Stimulated activated naive B cell treated with anti-CD40 and anti-IgM and Interleukin-4, amounts not matched to agents 10 μg/mL and 1 μg/mL and 100 μg/mL, for 72 hours (primary cell): ENCODE results near the gene DNMT3A.
A peak's percentile ranks its signal among the peaks of the same experiment; 100 is the strongest.

Experiments
- ATAC-seq, 2 donors: fragments of 150-1000 bp; cut with Tn5 transposase; replicated peaks; 2 replicates each; pipeline ENCODE4 v1.10.0; 2021; ENCODE audit warnings: moderate library complexity in 1 of 2
- DNase-seq: peaks from one replicate; pipeline ENCODE4 v3.0.0; 2021
- H3K27ac Mint-ChIP-seq: one replicate; pipeline ENCODE4 v1.8.0; 2022; ENCODE audit warnings: mild to moderate bottlenecking, mixed read lengths
- H3K27me3 Mint-ChIP-seq, 2 donors: one replicate each; pipeline ENCODE4 v1.8.0; 2022; ENCODE audit warnings: mixed read lengths in 2 of 2
- H3K36me3 Mint-ChIP-seq, 2 donors: one replicate each; pipeline ENCODE4 v1.8.0; 2022; ENCODE audit warnings: mixed read lengths in 2 of 2, mild to moderate bottlenecking in 1 of 2
- H3K4me1 Mint-ChIP-seq, 2 donors: one replicate each; pipeline ENCODE4 v1.8.0; 2022; ENCODE audit warnings: mixed read lengths in 2 of 2, mild to moderate bottlenecking in 1 of 2
- H3K4me3 Mint-ChIP-seq, 2 donors: one replicate each; pipeline ENCODE4 v1.8.0; 2022; ENCODE audit warnings: mild to moderate bottlenecking in 2 of 2, mixed read lengths in 2 of 2, moderate library complexity in 1 of 2
- H3K9me3 Mint-ChIP-seq, 2 donors: one replicate each; pipeline ENCODE4 v1.8.0; 2022; ENCODE audit warnings: mixed read lengths in 2 of 2, mild to moderate bottlenecking in 1 of 2

DNMT3A gene

DNA sequence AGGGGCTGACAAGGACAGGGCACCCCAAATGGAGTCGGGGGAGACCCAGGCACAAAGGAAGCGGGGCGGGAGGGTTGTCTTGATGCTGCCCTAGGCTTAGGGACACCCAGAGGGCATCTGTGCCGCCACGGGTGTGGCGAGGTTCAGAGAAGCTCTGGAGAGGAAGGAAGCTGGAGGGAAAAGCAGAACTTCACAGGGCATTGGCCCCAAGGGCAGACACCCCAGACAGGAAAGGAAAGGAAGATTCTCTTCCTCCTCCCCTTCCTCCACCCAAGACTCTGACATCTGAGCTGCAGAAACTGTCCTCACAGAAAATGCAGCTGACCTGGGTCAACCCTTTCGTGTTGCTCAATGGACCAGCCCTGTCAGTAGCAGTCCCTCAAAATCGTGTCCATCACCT lies 25.6 kb downstream of the DNMT3A start:
- Mint-ChIP-seq H3K27ac (no peak overlapping the region), H3K4me1 (peaks cover 40 to 50% of the 10 kb centered on the region in 2 donors)

DNA sequence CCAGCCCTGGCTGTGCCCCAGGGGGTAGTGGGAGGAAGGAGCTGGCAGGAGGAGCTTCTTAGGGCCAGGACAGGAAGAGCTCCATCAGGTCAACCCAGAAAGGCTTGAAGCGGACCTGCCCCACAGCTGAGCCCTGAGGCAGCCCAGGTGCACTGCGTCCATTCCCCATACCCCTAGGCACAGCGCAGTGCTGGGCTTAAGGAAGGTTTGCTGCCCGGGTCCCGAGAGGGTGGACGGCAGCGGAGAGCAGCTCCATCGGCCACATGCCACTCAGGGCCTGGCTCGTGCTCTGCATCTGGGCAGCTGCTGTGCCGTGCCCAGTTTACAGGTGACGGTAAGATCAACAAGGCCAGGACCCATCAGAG lies 26.4 kb downstream of the DNMT3A start:
- peaks cover 15 to 36% of the 10 kb centered on the region in 2 donors for H3K36me3 Mint-ChIP-seq
- no peak overlapping the region for H3K27ac Mint-ChIP-seq
- no peaks in the 10 kb centered on the region for H3K9me3 Mint-ChIP-seq
- H3K27me3 Mint-ChIP-seq: peaks cover 0 to 3% of the 10 kb centered on the region in 2 donors
- DNase-seq: no peak
- H3K4me1 Mint-ChIP-seq: peaks cover 40 to 51% of the 10 kb centered on the region in 2 donors
- no peak overlapping the region for H3K4me3 Mint-ChIP-seq
- no peak for ATAC-seq

More for the DNA sequence above, 25.6 kb downstream of the DNMT3A start:
- peaks cover 12 to 29% of the 10 kb centered on the region in 2 donors for H3K36me3 Mint-ChIP-seq
- no peaks in the 10 kb centered on the region for H3K9me3 Mint-ChIP-seq
- ATAC-seq (no peak), DNase-seq (no peak)
- H3K4me3 Mint-ChIP-seq: no peak overlapping the region
- H3K27me3 Mint-ChIP-seq: peaks cover 2 to 3% of the 10 kb centered on the region in 2 donors

GRCh38 chr2:25314514-25315315 lies 27.0 kb downstream of the DNMT3A start:
- H3K36me3 Mint-ChIP-seq: peaks cover 16 to 37% of the 10 kb centered on the region in 2 donors
- peaks cover 0 to 3% of the 10 kb centered on the region in 2 donors for H3K27me3 Mint-ChIP-seq
- H3K4me1 Mint-ChIP-seq: peaks cover 34 to 48% of the 10 kb centered on the region in 2 donors
- H3K9me3 Mint-ChIP-seq: no peaks in the 10 kb centered on the region
- peak overlapping the region; percentile 21 to 39 for H3K4me3 Mint-ChIP-seq
- H3K27ac Mint-ChIP-seq: peak overlapping the region; percentile 90
- peak; percentile 96 for ATAC-seq
- peak; percentile 58 for DNase-seq

DNA sequence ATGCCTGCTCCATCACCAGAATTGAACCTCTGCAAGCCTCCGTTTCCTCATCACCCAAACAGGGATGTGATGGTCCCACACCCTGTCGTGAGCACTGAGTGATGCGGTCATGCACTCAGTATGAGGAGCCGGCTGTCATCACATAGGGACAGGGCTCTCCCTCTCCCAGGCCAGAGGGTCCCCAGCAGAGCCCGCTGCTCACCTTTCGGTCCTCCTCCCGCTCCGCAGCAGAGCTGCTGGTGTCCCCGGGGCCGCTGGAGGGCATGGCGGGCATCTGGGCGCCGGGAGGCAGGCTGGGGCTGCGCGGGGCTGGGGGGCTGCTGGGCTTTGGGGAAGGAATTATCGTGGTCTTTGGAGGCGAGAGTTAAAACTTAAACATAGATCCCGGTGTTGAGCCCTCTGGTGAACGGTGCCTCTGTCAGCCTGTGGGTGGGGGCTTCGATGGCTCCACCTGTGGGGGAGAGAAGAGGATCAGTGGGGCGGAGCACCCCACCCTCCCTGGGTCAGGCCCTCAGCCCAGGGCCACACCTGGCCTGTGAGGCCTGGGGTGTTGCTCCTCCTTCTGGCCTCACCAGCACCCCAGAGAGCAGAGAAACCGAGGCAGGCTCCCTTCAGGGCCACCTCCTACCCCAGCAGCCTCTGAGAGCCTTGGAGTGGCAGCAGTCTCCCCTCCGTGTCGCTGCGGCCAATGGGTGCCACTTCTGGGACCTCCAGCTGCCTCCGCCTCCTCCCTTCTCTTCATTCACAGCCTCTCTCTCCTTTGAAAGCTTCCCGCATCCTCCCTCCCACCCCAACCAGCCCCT lies 27.8 kb downstream of the DNMT3A start:
- H3K27me3 Mint-ChIP-seq: no peaks in the 10 kb centered on the region
- ATAC-seq (peak; percentile 10 to 15), DNase-seq (no peak)
- peaks cover 37 to 49% of the 10 kb centered on the region in 2 donors for H3K4me1 Mint-ChIP-seq
- no peak overlapping the region for H3K4me3 Mint-ChIP-seq
- no peaks in the 10 kb centered on the region for H3K9me3 Mint-ChIP-seq
- H3K36me3 Mint-ChIP-seq: peaks cover 18 to 43% of the 10 kb centered on the region in 2 donors
- peak overlapping the region; percentile 90 for H3K27ac Mint-ChIP-seq

- H3K27me3 Mint-ChIP-seq: no peaks in the 10 kb centered on the region
- no peak overlapping the region for H3K27ac Mint-ChIP-seq
- no peak for ATAC-seq
- H3K4me3 Mint-ChIP-seq: no peak overlapping the region
- H3K4me1 Mint-ChIP-seq: peaks cover 41 to 57% of the 10 kb centered on the region in 2 donors
- H3K36me3 Mint-ChIP-seq: peaks cover 24 to 51% of the 10 kb centered on the region in 2 donors
- no peaks in the 10 kb centered on the region for H3K9me3 Mint-ChIP-seq
- no peak for DNase-seq
Measured at GRCh38 chr2:25312958-25313710, 28.6 kb downstream of the DNMT3A start.

DNA sequence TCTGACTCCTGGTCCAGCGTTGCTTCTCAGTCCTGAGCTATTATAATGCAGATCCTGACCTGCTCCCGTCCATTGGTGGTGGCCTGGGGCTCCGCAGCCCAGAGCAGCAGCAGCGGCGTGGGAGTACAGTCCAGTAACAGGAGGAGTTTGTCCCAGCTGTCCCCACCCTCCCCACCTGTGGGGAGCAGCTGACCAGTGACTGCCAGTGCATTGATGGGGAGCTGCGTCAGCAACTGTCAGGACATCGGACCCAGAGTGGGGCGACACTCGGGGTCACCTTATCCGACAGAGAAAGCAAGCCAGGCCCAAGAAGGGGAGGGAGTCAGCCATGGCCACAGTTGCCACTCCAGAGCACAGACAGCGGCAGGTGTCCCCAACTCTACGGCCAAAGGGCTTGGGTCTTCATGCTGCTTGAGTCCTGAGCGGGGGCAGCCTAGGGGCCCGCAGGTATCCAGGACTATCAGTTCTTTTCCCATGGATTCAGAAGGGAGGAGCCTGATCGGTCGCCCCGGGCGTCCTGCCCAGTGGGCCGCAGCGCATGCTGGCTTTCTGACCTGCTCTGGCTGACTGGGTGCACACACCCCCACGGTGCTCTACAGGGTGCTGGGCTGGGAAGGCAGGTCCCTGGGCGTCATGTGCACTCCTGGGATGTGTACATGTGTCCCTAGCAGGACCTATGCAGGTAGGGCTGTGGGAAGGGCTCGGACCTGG lies 29.7 kb downstream of the DNMT3A start:
- no peak for ATAC-seq
- H3K36me3 Mint-ChIP-seq: peaks cover 25 to 54% of the 10 kb centered on the region in 2 donors
- no peaks in the 10 kb centered on the region for H3K9me3 Mint-ChIP-seq
- H3K4me1 Mint-ChIP-seq: peaks cover 46 to 68% of the 10 kb centered on the region in 2 donors
- no peak for DNase-seq
- H3K27ac Mint-ChIP-seq: no peak overlapping the region
- no peak overlapping the region for H3K4me3 Mint-ChIP-seq
- H3K27me3 Mint-ChIP-seq: no peaks in the 10 kb centered on the region

GRCh38 chr2:25310965-25311864 lies 30.5 kb downstream of the DNMT3A start:
- Mint-ChIP-seq H3K27ac (no peak overlapping the region), H3K4me1 (peaks cover 45 to 69% of the 10 kb centered on the region in 2 donors), H3K27me3 (no peaks in the 10 kb centered on the region), H3K36me3 (peaks cover 28 to 56% of the 10 kb centered on the region in 2 donors), H3K4me3 (no peak overlapping the region), H3K9me3 (no peaks in the 10 kb centered on the region)
- DNase-seq (no peak), ATAC-seq (no peak)

DNA sequence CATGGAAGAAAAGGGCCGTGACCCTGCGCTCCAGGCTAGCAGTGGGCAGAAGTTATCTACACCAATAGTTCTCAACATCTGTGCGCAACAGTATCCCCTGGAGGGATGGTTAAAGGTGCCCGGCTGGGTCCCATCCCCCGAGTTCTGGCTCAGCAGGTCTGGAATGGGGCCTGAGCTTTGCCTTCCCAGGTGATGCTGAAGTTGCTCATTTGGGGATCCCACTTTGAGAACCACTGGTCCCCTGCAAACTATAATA lies 31.1 kb downstream of the DNMT3A start:
- Mint-ChIP-seq H3K4me3 (no peak overlapping the region), H3K4me1 (peaks cover 42 to 64% of the 10 kb centered on the region in 2 donors), H3K27me3 (no peaks in the 10 kb centered on the region)

GRCh38 chr2:25309402-25309801 lies 32.3 kb downstream of the DNMT3A start:
- Mint-ChIP-seq H3K27me3 (no peaks in the 10 kb centered on the region), H3K4me3 (no peak overlapping the region), H3K27ac (no peak overlapping the region), H3K4me1 (peaks cover 39 to 58% of the 10 kb centered on the region in 2 donors), H3K36me3 (peaks cover 35 to 67% of the 10 kb centered on the region in 2 donors), H3K9me3 (no peaks in the 10 kb centered on the region)
- DNase-seq (no peak), ATAC-seq (peak; percentile 66 to 72)

More for the DNA sequence above, 31.1 kb downstream of the DNMT3A start:
- Mint-ChIP-seq H3K9me3 (no peaks in the 10 kb centered on the region), H3K27ac (no peak overlapping the region), H3K36me3 (peaks cover 31 to 58% of the 10 kb centered on the region in 2 donors)
- DNase-seq (no peak), ATAC-seq (no peak)

GRCh38 chr2:25308599-25308998 lies 33.1 kb downstream of the DNMT3A start:
- no peaks in the 10 kb centered on the region for H3K27me3 Mint-ChIP-seq
- ATAC-seq (no peak), DNase-seq (no peak)
- no peak overlapping the region for H3K27ac Mint-ChIP-seq
- peaks cover 36 to 57% of the 10 kb centered on the region in 2 donors for H3K4me1 Mint-ChIP-seq
- no peaks in the 10 kb centered on the region for H3K9me3 Mint-ChIP-seq
- peaks cover 37 to 75% of the 10 kb centered on the region in 2 donors for H3K36me3 Mint-ChIP-seq
- no peak overlapping the region for H3K4me3 Mint-ChIP-seq

DNA sequence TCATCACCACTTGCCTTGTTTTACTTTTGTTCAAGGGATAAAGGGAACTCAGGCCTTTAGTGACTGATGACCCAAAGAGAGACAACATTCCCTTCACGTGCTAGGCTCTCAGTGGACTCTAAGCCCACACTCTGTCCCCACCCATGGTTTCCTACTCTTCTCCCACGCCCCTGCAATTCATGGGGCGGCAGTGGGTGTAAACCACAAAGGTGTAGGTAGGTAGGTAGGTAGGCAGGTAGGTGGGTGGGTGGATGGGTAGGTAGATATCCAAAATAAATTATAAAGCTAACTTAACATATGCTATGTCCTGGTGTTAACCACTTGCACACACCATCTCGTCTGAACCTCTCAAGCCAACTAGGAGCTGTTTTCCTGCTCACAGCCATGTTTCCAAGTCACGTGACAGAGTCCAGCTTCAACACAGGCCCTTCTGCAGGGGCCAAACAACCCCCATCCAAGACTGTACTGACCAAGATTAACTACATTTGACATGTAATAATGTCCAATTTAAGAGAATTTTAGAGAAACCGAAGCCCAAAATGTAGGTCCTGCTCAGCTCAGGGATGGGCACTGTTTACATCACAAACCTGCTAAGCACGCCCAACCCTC lies 33.7 kb downstream of the DNMT3A start:
- H3K27me3 Mint-ChIP-seq: no peaks in the 10 kb centered on the region
- no peak overlapping the region for H3K27ac Mint-ChIP-seq
- no peak for ATAC-seq
- no peaks in the 10 kb centered on the region for H3K9me3 Mint-ChIP-seq
- no peak overlapping the region for H3K4me3 Mint-ChIP-seq
- peaks cover 40 to 63% of the 10 kb centered on the region in 2 donors for H3K4me1 Mint-ChIP-seq
- peaks cover 37 to 78% of the 10 kb centered on the region in 2 donors for H3K36me3 Mint-ChIP-seq
- DNase-seq: no peak

GRCh38 chr2:25306777-25307368 lies 34.9 kb downstream of the DNMT3A start:
- Mint-ChIP-seq H3K9me3 (no peaks in the 10 kb centered on the region), H3K4me3 (no peak overlapping the region), H3K36me3 (peaks cover 39 to 76% of the 10 kb centered on the region in 2 donors), H3K4me1 (peaks cover 47 to 75% of the 10 kb centered on the region in 2 donors), H3K27ac (no peak overlapping the region), H3K27me3 (no peaks in the 10 kb centered on the region)
- no peak for ATAC-seq
- DNase-seq: no peak
